ENCODE measurements around the gene NR3C2.

The NR3C2 gene

DNA sequence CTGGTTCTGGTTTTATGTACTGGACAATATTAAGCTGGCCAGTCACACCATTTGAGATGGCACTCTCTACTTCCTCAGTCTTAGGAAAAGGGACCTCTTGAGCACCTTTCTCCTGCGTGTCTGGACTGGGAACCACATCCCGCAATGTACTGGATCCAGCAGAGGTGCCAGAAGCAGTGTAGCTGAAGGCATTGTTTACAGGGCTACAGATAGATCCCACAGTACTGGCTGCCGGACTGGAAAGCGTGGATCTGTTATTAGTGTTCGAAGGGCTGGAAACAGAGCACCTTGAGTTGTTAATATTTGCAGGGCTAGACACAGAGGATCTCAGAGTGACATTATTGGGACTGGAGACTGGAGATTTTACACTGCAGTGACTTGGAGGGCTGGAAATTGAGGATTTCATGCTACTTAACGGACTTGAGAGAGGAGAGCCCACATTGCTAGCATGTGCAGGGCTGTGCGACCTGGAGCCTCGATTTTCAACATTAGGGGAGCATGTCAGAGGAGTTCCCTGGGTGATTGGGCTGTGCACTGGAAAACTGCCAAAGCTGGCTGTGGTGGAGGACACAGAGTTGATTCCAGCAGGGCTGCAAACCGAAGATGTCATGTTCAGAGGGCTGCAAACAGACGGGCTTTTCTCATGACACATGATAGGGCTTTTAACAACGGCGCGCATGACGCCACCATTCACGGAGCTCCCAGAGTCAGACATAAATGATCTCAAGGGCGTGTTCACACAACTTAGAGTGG lies 6.4 kb downstream of the NR3C2 start:
- DNase-seq (ENCODE audit: low spot score): no peak

DNA sequence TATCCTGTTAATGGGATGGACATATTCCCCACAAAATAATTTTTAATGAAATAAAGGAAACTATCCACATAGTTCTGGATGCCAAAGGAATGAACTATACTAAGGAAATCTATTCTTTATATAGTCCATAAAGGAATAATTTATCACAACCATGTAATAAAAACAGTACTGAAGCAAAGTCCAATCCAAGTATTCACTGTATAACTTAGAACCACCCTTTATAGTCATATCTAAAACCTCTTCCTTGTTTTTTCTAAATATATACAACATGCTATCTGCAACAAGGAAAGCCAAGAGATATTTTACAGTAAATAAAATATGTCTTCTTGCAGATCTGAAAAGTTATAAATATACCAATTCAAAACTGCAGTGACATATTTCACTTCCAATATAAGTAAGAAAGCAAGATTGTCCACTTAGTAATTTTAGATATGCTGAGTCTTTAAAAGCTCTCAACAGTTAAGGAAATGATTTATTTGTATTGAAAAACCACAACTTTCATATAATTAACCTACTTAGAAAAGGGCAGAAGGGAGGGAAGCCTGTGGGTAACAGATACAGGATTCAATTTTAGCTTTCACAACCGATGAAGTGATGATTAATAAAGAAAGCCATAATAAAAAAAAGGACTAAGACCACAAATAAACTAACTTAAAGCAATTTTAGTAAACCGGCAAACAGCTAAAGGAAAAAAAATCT lies 8.0 kb downstream of the NR3C2 start:
- no peak for DNase-seq (ENCODE audit: low spot score)

DNA sequence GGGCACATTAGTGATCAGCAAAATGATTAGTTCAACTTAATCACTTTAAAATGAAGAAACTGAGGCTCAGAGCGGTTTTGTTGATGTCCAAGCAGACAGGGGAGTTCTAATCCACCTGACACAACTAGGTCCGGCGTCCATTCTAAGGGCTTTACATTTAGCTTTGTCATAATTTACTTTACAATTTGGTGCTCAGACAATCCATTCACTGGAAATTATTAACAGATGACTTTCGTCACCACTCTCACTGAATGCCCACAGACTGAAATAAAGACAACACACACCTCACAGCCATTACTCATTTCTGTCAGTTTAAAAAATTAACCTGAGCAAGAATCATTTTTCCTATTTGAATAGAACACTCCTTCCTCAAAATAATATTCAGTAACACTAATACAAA lies 10.8 kb downstream of the NR3C2 start:
- no peak for DNase-seq (ENCODE audit: low spot score)

DNA sequence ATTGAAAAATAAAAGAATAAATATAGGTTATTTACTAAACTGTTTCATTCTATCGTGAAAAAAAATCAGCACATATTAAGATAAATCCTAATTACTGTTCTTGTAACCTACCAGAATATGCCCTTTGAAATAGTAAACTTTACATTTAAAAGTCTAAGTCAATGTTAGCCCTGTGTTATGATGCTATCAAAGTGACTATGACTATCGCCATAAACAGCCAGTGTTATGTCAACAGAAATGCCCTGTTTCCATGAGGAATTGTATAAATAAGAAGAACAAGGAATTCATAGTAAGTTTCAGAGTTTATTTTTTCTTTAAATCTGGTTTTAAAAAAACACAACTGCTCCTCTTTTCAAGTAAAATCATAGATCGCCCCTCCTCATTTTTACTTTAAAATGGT lies 11.4 kb downstream of the NR3C2 start:
- no peak for DNase-seq (ENCODE audit: low spot score)

DNA sequence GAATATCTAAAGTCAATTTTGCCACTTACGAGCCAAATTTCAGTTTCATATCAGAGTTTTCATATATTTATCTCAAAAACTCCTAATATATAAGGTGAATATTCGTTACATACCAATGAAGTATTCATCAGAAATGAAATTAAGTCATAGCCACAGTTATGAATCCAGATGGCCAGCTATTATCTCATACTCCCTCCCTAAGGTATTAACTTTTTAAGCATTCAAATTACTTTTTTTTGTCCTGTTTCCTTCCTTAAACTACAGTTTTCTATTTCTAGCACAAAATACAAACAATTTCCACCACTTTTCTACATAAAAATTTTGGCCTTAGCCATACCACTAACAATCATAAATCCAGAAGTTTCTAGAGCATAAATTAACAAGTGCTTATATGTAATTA lies 13.0 kb downstream of the NR3C2 start:
- DNase-seq (ENCODE audit: low spot score): no peak

DNA sequence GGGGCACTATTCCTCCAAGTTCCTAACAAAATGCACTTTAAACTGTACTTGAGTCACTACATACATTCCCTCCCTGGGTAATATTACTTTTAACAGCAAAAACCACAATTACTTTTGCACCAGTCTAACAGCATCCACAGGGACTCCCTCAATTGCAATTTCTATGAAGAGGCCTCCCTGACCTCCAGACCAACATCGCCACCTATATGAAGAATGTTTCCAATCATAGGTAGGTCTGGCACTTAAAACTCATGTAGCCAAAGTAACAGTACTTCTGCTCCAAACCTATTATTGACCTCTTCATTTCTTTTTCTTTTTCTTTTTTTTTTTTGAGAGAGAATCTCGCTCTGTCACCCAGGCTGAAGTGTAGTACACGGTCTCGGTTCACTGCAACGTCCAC lies 15.6 kb downstream of the NR3C2 start:
- no peak for DNase-seq (ENCODE audit: low spot score)

DNA sequence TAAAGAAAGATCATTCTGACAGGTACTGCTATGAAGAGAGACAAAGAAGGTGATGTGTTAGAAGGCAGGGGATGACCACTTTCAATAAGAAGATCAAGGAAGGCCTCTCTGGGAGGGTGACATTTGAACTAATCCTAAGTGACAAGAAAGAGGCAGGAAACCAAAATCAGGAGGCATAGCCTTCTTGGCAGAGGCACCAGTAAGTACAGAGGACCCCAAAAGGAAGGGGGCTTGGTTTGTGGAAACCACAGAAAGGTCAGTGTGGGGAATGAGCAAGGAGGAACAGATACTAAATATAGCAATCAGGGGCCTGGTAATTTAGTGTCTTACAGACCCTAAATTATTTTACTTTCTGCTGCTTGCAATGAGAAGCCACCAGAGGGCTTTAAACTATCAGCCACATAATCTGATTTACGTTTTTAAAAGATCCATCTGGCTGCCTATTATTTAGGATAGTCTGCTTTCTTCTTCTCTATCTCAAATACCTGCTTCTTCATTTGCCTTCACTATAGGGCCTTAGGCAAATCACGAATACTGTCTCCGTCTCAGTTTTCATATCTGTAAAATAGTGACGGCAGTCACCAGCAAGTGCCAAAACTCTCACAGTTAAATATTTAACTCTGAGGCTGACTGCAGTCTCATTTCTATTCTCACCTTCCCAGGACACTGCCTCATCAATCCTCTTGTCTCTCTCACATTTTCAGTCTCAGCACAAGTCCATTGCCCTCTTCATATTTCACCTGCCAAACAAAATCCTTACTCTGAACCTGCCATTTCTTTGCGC lies 16.7 kb downstream of the NR3C2 start:
- no peak for DNase-seq (ENCODE audit: low spot score)

DNA sequence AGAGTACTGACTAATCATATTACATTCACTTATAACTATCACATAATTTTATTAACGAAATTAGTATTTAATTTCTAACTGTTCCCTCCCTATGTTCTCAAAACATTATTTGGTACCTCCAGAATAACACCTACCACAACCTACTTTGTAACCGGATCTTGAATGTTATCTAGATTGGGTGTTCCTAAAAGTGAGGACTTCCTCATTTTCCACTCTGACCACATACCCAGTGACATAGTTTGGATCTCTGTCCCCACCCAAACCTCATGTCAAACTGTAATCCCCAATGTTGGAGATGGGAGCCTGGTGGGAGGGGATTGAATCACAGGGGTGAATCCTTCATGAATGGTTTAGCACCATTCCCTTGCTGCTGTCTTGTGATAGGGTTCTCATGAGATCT lies 21.8 kb downstream of the NR3C2 start:
- no peak for DNase-seq (ENCODE audit: low spot score)

DNA sequence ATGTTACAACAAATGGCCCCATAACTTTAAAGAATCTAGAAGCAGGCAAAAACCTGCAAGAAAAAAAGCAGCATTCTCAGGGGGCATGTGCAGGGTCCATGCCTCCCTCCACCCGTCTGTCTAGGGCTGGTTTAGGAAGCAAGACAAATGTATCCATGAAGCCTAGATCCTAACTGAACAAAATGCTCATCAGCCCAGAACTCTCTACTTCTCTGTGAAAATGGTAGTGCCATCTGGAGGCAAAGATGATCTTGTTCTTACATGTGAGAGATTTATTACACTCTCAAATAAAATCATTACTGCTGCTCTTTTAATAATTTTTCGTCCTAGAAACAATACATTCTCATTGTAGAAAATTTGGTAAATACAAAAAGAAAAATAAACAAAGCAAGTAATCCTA lies 26.7 kb downstream of the NR3C2 start:
- DNase-seq (ENCODE audit: low spot score): no peak

DNA sequence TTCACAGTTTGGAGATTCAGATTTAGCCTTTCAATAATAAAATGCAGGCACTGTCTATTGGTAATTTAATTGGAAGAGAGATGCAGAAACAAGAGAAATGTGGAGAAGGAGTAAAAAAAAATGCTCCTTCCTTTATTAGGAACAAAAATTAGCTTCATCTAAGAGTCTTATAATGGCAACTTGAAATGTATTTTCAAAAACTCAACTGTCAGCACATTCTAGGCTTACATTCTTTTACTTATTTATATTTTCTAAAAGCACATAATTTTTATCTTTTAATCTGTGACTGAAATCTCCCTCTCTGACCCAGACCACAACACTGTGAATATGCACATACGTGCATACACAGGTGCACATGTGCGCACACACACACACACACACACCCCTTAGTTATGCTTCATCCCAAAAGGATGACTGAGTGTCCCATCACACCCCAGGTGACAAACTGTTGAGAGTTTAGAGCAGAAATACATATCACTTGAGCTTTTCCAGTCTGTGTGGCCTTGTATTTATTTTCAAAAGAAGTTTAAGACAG lies 29.7 kb downstream of the NR3C2 start:
- no peak for DNase-seq (ENCODE audit: low spot score)

DNA sequence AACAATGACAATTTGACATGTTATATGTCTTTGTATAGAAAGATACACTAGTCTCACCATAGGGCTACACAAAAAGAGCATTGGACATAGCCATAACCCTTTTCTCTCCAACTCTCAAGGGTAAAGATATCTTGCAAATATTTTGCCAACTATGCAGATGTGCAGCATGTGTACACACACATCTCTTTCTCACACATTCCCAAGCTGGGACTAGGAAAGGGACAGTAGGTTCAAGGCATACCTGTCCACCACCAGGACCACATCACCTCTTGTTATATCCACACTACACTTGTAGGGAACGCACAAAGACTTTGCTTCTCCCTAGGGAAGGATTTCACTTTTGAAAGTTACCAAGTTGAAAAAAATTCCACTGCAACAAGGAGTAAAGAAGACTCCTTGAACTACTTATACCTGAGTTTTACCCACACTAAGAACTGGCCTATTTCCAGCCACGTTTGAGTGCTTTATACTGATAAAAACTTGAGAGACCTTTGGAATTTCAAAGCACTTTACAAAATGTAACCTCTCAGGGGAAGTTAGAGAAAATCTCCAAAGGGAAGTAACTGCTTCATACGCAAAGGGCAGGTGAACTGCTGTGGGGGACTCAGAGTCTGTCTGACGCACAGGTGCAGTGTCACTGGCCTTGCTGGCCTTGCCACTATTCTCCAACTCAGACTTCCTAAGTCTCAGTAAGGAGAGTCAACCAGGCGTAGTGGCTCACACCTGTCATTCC lies 36.9 kb downstream of the NR3C2 start:
- no peak for DNase-seq (ENCODE audit: low spot score)

DNA sequence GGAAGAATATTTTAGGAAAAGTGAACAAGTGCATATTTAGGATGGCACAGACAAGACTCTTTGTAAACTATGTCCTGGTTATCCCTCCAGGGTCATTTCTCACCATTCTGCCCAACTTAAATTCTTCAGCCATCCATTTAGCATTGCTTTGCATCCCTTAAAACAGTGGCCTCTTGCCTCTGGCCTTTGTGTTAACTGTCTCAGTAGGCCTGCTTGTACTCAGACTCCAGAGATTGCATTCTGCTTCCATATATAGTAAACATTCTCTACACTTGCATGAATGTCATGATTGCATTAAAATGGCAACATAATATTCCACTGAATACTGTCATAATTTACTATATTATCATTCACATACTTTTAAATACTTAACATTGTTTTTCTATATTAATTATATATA lies 43.2 kb downstream of the NR3C2 start:
- DNase-seq (ENCODE audit: low spot score): no peak

DNA sequence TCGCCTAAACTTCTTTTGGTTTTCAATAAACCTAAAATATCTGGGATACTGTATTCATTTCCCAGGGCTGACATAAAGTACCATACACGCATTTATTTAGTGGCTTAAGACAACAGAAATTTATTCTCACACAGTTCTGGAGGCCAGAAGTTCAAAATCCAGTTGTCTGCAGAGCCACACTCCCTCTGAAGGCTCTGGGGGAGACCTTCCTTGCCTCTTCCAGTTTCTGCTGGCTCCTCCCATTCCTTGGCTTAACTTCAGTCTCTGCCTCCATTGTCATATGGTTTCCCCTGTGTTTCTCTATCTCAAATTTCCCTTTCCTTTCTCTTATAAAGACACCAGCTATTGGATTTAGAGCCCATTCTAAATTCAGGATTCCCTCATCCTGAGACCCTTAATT lies 44.4 kb downstream of the NR3C2 start:
- no peak for DNase-seq (ENCODE audit: low spot score)

DNA sequence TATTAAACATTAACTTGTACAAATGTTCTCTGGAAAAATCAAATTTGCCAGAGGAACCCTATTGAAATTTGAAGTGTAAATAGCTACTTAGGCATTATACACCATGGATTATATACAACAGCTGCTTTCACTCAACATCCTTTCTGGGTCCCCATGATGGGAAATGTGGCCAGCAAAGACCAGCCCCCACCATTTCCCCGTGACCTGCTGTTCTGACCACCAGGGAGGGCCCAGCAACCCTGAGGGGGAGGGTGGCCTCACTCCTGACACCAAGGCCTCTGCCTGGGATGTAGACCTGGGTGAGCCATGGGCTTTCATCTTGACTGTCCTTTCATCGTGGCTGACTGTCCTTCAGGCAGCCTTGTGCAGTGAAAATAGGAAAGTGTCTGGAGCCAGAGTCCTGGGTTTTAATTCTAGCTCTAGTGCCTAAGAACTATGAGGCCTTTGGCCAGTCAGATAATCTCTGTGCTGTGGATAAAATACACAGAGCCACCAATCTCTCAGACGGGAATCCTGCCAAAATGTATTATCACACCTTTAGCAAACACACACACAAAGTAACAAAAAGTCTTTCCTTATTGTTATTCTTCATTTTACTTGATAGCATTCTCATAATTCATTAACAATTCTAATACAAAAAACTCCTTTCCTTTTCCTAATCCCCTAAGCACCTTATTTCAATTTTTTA lies 45.1 kb downstream of the NR3C2 start:
- DNase-seq (ENCODE audit: low spot score): no peak

DNA sequence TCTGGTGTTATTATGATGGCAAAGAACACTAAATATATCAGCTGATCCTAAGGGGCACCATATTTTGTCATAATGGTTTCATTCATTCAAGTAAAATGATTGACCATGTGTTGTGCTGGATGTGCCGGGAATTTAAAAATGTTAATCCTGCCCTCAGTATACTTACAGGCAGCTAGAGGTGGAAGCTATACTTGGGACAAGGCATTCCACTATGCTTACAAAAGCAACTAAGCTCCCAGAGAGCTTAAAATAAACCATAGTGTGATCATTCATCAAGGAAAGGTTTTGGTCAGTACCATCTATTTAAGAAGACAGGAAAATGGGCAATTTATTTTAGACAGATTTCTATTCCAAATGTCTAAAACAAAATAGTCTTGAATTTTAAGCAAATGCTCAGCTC lies 46.4 kb downstream of the NR3C2 start:
- DNase-seq (ENCODE audit: low spot score): no peak

DNA sequence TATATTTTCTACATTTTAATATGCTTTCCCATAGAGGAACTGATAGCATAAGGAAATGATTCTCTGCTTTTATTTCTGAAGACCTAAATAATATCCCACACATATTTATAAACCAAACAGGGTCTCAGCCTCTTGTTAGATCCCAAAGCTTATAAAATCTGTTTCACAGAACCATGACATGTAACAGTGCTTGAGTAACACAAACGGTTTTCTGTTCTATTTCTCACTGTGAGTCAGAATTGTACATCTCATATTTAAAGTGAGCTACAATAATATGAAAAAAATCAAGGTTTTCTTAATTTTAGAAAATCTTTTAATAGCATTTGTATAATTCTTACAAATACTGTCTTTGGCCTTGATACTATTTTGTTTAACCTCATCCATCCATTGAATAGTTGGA lies 51.2 kb downstream of the NR3C2 start:
- DNase-seq (ENCODE audit: low spot score): no peak

DNA sequence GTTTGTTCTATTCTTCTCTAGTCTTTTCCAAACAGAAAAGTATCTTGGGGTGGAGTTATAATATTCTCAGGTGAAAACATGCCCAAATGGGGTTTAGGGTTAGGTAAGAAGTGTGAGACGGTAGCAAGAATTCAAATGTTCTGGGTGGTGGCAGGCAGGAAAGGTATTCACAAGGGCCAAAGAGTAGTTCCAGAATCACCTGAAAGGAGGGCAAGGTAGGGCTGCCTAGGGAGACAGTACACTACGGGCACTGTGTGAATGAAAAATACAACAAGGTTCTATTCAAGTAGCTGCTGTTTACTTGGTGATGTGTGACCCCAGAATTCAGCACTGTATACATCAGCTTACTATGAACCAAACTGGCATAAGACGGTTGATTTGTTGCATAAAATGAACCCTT lies 51.9 kb downstream of the NR3C2 start:
- no peak for DNase-seq (ENCODE audit: low spot score)

DNA sequence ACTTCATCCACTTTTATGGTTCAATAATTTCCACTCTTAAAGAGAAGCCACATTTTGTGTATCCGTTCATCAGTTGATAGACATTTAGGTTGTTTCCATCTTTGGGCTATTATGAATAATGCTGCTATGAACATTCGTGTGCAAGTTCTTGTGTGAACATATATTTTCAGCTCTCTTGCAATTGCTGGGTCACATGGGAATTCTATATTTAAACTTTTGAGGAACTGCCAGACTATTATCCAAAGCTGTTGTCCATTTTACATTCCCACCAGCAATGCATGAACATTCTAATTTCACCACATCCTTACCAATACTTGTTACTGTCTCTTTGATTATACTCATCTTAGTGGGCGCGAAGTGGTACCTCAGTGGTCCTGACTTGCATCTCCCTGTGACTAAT lies 61.9 kb downstream of the NR3C2 start:
- no peak for DNase-seq (ENCODE audit: low spot score)

DNA sequence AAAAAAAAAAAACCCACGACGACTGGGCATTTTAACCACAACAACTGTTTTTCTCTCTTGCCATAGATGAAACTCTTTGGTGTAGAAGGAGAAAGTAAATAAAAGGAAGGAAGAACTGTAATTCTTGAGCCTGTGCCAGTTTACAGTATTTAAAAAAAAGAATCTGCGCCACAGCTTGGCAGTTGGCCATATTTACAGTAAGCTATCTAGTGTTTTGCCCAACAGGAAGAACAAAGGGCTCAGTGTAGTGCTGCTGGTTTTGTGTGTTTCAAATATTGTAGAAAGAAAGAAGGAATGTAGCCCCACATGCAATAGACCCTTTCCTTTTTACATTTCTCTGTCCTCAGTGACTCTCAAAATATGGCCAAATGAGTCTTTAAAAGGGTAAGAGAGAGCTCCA lies 66.1 kb downstream of the NR3C2 start:
- no peak for DNase-seq (ENCODE audit: low spot score)

DNA sequence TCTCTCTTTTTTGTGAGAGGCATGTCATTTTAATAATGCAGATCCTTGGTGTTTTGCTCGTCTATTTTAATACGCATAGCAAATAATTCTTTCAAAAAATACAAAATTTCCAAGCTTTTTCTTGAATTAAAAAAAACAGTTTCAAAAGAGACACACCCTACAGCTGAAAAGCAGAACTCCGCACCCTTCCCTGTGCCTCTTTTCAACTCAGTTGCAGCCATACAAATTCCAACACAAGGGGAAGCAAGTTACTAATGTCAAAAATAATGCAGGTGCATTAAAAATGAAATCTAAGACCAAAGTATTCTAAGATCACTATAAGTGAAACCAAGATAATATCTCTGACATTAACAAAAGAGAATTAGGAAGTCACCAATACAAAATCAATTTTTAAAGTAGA lies 66.6 kb downstream of the NR3C2 start:
- no peak for DNase-seq (ENCODE audit: low spot score)

DNA sequence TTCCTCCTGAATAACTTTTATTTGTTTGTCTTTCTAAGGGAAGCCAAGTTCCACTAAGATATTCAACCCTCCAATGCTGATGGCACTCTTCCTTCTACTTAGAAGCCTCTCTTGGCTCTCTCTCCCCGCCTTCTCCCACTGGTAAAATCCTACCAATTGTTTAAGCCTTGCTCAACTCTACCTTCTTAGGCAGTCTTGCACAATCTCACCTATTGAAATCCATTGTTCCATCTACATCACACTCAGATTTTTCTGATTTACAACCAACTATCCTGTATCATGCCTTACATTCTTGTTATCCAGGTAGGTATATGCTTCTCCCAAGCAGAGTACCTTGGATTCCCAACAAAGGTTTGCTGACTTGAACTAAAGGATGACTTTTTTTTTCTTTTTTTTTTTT lies 69.1 kb downstream of the NR3C2 start:
- DNase-seq (ENCODE audit: low spot score): no peak

DNA sequence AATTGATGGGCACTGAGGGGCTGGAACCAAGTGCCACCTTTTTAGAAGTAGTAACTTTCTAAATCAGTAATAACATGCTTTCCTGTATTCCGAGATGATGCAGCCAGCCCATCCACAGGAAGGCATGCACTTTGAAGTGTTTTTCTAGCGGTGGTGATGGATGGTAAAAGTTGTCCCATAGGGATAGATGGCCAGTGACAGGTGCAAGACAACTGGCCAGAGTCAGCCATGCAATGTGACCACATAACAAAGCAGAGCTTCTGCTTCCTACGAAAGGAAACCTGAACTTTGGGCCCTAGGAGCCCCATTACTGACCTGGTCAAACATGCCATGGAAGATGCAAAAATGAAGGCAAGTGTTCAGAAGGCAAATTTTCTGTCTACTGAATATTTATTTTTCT lies 72.3 kb downstream of the NR3C2 start:
- no peak for DNase-seq (ENCODE audit: low spot score)

Data from hepatic stellate cell (primary cell).